HG02798 (cell line): ENCODE data around the gene CYFIP2.
A peak's percentile ranks its signal among the peaks of the same experiment; 100 is the strongest.
"Not testable (repeated sequence)": the region's sequence is repeated elsewhere in the genome, so short reads cannot be mapped to it uniquely, and the experiment has no call there.

Experiments
- ATAC-seq: cut with Tn5 transposase; IDR thresholded peaks from one replicate; pipeline ENCODE4 v1.9.1; 2021; ENCODE audit warnings: mild to moderate bottlenecking; ENCODE audit not compliant: unreplicated experiment, poor library complexity

CYFIP2 gene

GRCh38 chr5:157382996-157383800 lies 117.3 kb downstream of the CYFIP2 start:
- ATAC-seq: no peak

GRCh38 chr5:157384971-157385709 lies 119.2 kb downstream of the CYFIP2 start:
- ATAC-seq: no peak

DNA sequence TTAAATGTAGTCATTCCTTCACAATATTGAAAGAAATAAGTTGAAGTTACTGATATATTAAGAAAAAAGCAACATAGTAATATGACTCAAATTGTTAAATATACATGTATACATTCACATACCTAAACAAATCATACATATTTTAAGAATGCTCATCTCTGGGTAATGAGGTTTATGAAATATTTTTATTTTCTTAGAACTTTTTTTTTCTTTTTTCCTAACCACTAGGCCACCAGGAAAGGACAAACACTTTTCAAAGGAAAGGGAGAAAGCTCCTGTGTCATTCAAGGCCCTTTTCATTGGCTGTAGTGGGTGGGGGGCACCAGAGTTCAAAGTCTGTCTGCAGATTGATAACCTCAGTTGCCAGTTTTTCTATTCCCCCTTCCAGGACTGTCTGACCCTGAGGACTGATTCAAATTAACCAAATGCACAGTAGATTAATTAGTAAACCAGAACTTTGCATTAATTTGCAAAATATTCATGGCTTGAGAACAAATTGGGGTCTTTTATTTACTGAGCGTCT lies 121.2 kb downstream of the CYFIP2 start:
- ATAC-seq: no peak

DNA sequence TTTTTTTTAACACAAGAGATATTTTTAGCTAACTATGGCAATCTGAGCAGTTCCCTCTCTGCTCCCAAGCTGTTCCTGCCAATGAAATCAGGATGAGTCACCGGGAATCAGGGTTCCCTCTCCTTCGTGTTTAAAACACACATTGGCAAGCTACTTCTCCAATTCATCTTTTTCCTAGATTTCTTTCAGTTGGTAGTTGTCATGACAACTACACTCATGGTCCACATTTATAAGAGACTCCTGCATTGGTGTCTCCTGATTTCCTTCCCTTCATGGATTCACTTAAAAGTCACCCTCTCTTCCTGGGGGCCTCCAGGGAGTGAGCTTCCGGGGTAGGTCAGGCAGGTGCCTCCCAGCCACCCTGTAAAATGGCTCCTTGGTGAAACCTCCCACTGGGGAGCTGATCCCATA lies 121.8 kb downstream of the CYFIP2 start:
- no peak for ATAC-seq

DNA sequence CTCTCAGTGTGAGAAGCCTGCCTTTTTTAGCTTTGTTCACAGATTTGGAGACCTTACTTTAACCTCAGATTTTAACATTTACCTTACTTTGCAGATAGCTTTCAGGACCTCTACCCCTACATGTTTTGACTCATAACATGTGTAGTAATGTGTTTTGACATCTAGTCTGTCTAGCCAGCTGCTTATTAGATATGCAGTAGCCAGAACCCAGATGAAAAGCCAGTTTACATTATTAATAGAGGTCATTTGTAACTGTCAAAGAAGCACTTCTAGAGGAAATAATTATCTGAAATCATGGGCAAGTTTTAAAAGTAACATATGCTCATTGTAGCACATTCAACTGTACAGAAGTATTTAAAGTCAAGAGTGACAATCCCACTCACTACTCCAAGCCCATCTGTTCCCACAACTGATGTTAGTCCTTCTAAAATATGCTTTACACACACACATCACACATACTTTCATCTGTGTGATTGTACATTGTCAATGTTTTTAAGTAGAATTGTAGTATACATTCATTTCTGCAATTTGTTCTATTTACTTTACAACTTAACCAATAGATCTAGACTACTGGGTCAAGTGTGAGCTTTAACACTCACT lies 122.3 kb downstream of the CYFIP2 start:
- ATAC-seq: no peak

DNA sequence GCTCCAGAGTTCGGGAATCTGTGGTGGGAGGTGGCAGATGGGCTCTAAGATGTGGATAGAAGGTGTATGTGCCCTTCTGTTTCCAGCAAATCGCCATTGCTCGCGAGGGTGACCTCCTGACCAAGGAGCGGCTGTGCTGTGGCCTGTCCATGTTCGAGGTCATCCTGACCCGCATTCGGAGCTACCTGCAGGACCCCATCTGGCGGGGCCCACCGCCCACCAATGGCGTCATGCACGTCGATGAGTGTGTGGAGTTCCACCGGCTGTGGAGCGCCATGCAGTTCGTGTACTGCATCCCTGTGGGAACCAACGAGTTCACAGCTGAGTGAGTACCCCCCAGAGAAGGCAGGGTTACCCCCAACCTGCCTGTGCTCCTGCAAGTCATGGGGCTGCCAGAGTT lies 123.2 kb downstream of the CYFIP2 start:
- ATAC-seq: no peak

DNA sequence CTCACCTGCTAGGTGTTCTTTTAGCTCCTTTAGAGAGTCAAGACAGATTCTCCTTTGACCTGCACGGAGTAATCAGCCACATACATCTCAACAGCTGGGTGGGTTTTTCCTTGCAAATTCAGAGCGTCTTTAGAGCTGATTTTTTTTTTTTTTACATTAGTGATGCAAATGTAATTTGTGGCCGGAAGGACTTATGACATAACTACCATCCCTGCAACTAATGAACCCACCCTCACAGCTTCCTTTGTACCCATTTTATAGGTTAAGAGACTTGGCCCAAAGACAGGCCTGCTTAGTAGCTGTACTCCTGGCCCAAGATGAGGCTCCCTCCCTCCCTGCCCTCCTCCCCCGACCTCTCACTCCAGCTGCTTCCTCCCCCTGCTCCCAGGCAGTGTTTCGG lies 124.2 kb downstream of the CYFIP2 start:
- no peak for ATAC-seq

DNA sequence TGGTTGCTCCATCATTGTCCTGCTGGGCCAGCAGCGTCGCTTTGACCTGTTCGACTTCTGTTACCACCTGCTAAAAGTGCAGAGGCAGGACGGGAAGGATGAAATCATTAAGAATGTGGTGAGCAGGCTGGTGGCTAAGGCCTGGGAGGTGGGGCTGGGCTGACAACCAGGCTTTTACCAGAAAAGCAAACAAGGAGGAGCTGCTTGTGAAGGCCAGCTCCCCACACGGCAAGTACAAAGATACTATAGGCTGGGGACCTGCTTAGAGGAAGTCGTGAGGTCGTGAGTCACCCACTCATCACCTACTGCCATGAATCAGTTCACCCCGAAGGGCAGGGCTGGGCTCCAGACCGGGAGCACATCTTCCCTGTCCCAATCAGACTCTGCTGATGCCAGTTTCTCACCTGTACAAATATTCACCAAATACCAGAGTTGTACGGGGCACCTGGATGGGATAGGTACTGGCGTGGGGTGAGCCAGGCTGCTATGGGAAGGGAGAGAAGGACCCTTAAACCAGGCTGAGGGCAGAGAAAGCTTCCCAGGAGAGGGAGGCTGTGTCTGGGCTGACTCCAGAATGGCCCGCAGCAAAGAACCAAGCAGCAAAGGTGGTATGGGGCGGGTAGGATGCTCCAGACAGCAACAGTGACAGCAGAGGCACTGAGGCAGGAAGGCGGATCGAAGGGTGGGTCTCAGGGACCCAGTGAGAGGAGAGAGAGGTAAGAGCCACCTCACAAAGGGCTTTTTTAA lies 124.8 kb downstream of the CYFIP2 start:
- no peak for ATAC-seq

- ATAC-seq: no peak
Observed at GRCh38 chr5:157398305-157398704, 132.4 kb downstream of the CYFIP2 start.

DNA sequence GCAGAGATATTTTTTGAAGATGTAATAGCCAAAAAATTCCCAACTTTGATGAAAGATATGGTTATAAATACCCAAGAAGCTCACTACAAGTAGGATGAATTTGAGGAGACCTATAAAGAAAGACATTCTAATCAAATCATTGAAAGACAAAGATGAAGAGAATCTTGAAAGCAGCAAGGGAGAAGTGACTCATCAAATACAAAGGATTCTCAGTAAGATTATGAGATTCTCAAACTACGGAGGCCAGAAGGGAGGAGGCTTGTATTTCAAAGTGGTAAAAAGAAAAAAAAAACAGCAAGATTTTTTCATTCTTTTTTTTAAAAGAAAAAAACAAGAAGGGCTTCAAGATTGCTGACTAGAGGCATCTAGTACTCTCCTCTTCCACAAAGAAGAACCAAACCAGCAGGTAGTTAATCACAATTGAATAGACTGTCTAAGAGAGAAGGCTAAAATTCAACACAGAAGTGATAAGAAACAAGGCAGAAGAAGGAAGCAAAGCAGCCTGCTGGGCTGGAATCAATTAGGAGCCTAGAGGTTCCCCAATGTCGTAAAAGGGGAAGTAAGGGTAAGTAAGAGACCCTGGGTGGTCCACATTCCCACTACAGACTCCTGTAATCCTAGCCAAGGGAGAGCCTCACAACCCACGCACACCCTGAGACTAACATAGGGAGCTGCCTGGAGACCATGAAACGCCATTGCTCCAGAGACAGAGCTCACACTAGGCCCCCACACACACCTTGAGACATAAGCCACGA lies 135.0 kb downstream of the CYFIP2 start:
- ATAC-seq: no peak

DNA sequence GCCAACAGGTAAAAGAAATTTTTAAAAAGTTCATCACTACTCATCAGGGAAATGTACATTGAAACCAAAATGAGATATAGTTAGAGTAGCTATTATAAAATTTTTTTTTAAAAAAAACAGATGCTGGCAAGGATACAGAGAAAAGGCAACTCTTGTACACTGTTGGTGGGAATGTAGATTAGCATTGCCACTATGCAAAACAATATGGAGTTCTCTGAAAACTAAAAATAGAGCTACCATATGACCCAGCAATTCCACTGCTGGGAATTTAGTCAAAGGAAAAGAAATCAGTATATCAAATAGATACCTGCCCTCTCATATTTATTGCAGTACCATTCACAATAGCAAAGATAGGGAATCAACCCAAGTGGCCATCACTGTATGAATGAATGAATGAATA lies 149.9 kb downstream of the CYFIP2 start:
- no peak for ATAC-seq

DNA sequence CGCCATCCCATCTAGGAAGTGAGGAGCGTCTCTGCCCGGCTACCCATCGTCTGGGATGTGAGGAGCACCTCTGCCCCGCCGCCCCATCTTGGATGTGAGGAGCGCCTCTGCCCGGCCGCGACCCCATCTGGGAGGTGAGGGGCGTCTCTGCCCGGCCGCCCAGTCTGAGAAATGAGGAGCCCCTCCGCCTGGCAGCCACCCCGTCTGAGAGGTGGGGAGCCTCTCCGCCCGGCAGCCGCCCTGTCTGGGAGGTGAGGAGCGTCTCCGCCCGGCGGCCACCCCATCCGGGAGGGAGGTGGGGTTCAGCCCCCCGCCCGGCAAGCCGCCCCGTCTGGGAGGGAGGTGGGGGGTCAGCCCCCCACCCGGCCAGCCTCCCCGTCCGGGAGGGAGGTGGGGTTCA lies 153.6 kb downstream of the CYFIP2 start:
- not testable (repeated sequence) for ATAC-seq

DNA sequence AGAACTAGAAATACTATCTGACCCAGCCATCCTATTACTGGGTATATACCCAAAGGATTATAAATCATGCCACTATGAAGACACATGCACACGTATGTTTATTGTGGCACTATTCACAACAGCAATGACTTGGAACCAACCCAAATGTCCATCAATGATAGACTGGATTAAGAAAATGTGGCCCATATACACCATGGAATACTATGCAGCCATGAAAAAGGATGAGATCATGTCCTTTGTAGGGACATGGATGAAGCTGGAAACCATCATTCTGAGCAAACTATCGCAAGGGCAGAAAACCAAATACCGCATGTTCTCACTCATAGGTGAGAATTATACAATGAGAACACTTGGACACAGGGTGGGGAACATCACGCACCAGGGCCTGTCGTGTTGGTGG lies 164.0 kb downstream of the CYFIP2 start:
- not testable (repeated sequence) for ATAC-seq

- peak; percentile 69 for ATAC-seq
Observed at GRCh38 chr5:157431544-157432200, 165.7 kb downstream of the CYFIP2 start.

DNA sequence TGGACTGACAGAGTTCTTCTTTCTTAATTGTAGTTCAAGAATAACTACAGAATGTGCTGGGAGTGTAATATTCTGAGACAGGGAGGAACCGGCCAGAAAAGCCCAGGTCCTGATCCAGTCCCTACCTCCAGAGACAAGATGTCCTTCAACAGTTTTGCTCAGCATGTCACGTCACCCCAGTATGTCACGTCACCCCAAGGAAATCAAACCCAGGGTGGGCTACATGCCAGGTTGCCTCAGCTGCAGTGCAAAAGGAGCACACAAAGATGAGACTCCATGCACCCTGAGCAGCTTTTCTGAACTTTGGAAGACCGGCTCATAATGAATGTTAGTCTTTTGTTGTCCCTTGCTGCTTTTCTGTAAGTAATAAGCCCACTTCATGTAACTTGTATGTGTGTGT lies 168.2 kb downstream of the CYFIP2 start:
- no peak for ATAC-seq

DNA sequence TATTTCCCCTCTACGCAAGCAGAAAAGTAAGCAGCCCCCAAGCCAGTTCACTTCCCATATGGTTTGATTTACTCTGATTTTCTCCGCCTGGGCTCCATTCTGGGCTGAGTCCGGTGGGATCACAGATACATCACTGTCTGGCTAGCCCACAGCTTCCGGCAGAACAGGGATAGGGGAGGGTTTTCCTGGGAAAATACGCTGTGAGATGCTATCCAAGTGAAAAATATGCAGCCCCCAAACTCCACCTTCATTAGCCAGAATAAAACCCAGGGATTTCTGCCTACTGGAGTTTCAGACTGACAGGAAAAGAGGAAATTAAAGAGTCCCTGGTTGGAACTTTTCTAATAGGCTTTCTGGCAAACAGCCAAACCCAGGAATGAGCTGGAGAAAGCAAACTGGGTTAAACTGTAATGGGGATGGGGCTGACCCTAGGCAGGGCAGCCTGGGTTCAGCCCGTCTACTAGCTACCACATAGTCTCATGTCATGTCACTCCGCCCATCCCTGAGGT lies 177.2 kb downstream of the CYFIP2 start:
- no peak for ATAC-seq

DNA sequence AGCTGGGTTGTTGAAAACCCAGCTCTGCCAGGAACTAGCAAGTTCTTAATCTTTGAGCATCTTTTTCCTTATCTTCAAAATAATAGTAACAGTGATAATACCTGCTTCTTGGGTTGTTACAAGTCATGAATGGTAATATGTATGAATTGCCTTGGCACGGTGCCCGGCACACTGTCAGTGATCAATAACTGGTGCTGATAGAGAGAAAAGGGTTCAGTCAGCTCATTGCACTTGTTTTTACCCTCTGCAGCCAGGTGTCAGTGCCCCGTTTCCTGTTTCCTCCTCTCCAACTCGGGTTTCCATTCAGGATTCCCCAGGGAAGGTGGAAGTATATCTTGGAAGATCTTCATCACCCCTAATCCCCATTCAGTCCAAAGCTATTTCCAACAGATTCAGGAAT lies 178.3 kb downstream of the CYFIP2 start:
- ATAC-seq: no peak
